ENCODE results near the gene NSFL1C. TPM values are rescaled to one million over a fixed set of nuclear protein-coding genes. Genes with fewer than 3 reads are reported as not detected.

NSFL1C gene
- total and polyA plus RNA-seq, 4 donors = 32.0 to 119 (median 84.1) TPM

GRCh38 chr20:1489325-1489724 is 22.7 kb upstream of the NSFL1C start:
- WGBS (ENCODE audit: insufficient coverage) = no CpG with 5 or more reads among the region's 2 CpGs
- no peak overlapping the region for H3K4me3 ChIP-seq (ENCODE audit: low read depth, low read length)

GRCh38 chr20:1486566-1486965 is 19.9 kb upstream of the NSFL1C start:
- WGBS (ENCODE audit: insufficient coverage) = no CpG with 5 or more reads among the region's 2 CpGs
- no peak overlapping the region for H3K27ac ChIP-seq (ENCODE audit: low read depth, low read length)

More at GRCh38 chr20:1489325-1489724, 22.7 kb upstream of the NSFL1C start:
- H3K9me3 ChIP-seq (ENCODE audit: control insufficient read depth, insufficient read depth, low read length) = no peaks in the 10 kb centered on the region
- H3K27me3 ChIP-seq (ENCODE audit: control insufficient read depth, insufficient read depth, low read length) = no peaks in the 10 kb centered on the region
- H3K4me1 ChIP-seq (ENCODE audit: control insufficient read depth, insufficient read depth, low read length) = no peaks in the 10 kb centered on the region
- no peak for DNase-seq (ENCODE audit: low read depth in 4 of 6, low spot score in 6 of 6)
- H3K27ac ChIP-seq (ENCODE audit: low read depth, low read length) = no peak overlapping the region
- H3K36me3 ChIP-seq (ENCODE audit: control insufficient read depth, insufficient read depth, low read length) = no peaks in the 10 kb centered on the region

GRCh38 chr20:1484438-1485116 is 17.9 kb upstream of the NSFL1C start:
- Histone ChIP-seq H3K4me3 (ENCODE audit: low read depth, low read length) (no peak overlapping the region), H3K27me3 (ENCODE audit: control insufficient read depth, insufficient read depth, low read length) (no peaks in the 10 kb centered on the region), H3K27ac (ENCODE audit: low read depth, low read length) (no peak overlapping the region), H3K36me3 (ENCODE audit: control insufficient read depth, insufficient read depth, low read length) (no peaks in the 10 kb centered on the region), H3K4me1 (ENCODE audit: control insufficient read depth, insufficient read depth, low read length) (no peaks in the 10 kb centered on the region), H3K9me3 (ENCODE audit: control insufficient read depth, insufficient read depth, low read length) (no peaks in the 10 kb centered on the region)
- 60% methylated on average over 1 of the region's 5 CpGs for WGBS (ENCODE audit: insufficient coverage)
- DNase-seq (ENCODE audit: low read depth in 4 of 6, low spot score in 6 of 6) = no peak

More at GRCh38 chr20:1486566-1486965, 19.9 kb upstream of the NSFL1C start:
- Histone ChIP-seq H3K36me3 (ENCODE audit: control insufficient read depth, insufficient read depth, low read length) (no peaks in the 10 kb centered on the region), H3K4me1 (ENCODE audit: control insufficient read depth, insufficient read depth, low read length) (no peaks in the 10 kb centered on the region), H3K27me3 (ENCODE audit: control insufficient read depth, insufficient read depth, low read length) (no peaks in the 10 kb centered on the region), H3K4me3 (ENCODE audit: low read depth, low read length) (no peak overlapping the region), H3K9me3 (ENCODE audit: control insufficient read depth, insufficient read depth, low read length) (no peaks in the 10 kb centered on the region)
- no peak for DNase-seq (ENCODE audit: low read depth in 4 of 6, low spot score in 6 of 6)

GRCh38 chr20:1479831-1480595 is 13.4 kb upstream of the NSFL1C start:
- no peaks in the 10 kb centered on the region for H3K36me3 ChIP-seq (ENCODE audit: control insufficient read depth, insufficient read depth, low read length)
- no peak for DNase-seq (ENCODE audit: low read depth in 4 of 6, low spot score in 6 of 6)
- no peaks in the 10 kb centered on the region for H3K9me3 ChIP-seq (ENCODE audit: control insufficient read depth, insufficient read depth, low read length)
- no peaks in the 10 kb centered on the region for H3K4me1 ChIP-seq (ENCODE audit: control insufficient read depth, insufficient read depth, low read length)
- H3K27me3 ChIP-seq (ENCODE audit: control insufficient read depth, insufficient read depth, low read length) = no peaks in the 10 kb centered on the region
- H3K27ac ChIP-seq (ENCODE audit: low read depth, low read length) = no peak overlapping the region
- WGBS (ENCODE audit: insufficient coverage) = 75% methylated on average over 8 of the region's 9 CpGs
- H3K4me3 ChIP-seq (ENCODE audit: low read depth, low read length) = no peak overlapping the region

GRCh38 chr20:1478566-1478965 is 11.9 kb upstream of the NSFL1C start:
- Histone ChIP-seq H3K36me3 (ENCODE audit: control insufficient read depth, insufficient read depth, low read length) (no peaks in the 10 kb centered on the region), H3K27me3 (ENCODE audit: control insufficient read depth, insufficient read depth, low read length) (no peaks in the 10 kb centered on the region), H3K4me3 (ENCODE audit: low read depth, low read length) (no peak overlapping the region), H3K9me3 (ENCODE audit: control insufficient read depth, insufficient read depth, low read length) (no peaks in the 10 kb centered on the region), H3K27ac (ENCODE audit: low read depth, low read length) (no peak overlapping the region), H3K4me1 (ENCODE audit: control insufficient read depth, insufficient read depth, low read length) (no peaks in the 10 kb centered on the region)
- WGBS (ENCODE audit: insufficient coverage) = 94% methylated on average over 4 of the region's 4 CpGs
- no peak for DNase-seq (ENCODE audit: low read depth in 4 of 6, low spot score in 6 of 6)

GRCh38 chr20:1477896-1478490 is 11.3 kb upstream of the NSFL1C start:
- no peaks in the 10 kb centered on the region for H3K36me3 ChIP-seq (ENCODE audit: control insufficient read depth, insufficient read depth, low read length)
- H3K4me3 ChIP-seq (ENCODE audit: low read depth, low read length) = no peak overlapping the region
- WGBS (ENCODE audit: insufficient coverage) = 87% methylated on average over 6 of the region's 7 CpGs
- H3K4me1 ChIP-seq (ENCODE audit: control insufficient read depth, insufficient read depth, low read length) = no peaks in the 10 kb centered on the region
- no peak for DNase-seq (ENCODE audit: low read depth in 4 of 6, low spot score in 6 of 6)
- H3K27ac ChIP-seq (ENCODE audit: low read depth, low read length) = no peak overlapping the region
- H3K9me3 ChIP-seq (ENCODE audit: control insufficient read depth, insufficient read depth, low read length) = no peaks in the 10 kb centered on the region
- H3K27me3 ChIP-seq (ENCODE audit: control insufficient read depth, insufficient read depth, low read length) = no peaks in the 10 kb centered on the region

- 82% methylated on average over 3 of the region's 4 CpGs for WGBS (ENCODE audit: insufficient coverage)
- H3K27me3 ChIP-seq (ENCODE audit: control insufficient read depth, insufficient read depth, low read length) = peaks cover 2% of the 10 kb centered on the region
- DNase-seq (ENCODE audit: low read depth in 4 of 6, low spot score in 6 of 6) = no peak
These were observed 8.4 kb upstream of the NSFL1C start for GRCh38 chr20:1474817-1475603.

GRCh38 chr20:1474325-1474724 is 7.7 kb upstream of the NSFL1C start:
- H3K27me3 ChIP-seq (ENCODE audit: control insufficient read depth, insufficient read depth, low read length) = peaks cover 2% of the 10 kb centered on the region
- H3K9me3 ChIP-seq (ENCODE audit: control insufficient read depth, insufficient read depth, low read length) = no peaks in the 10 kb centered on the region
- no peaks in the 10 kb centered on the region for H3K36me3 ChIP-seq (ENCODE audit: control insufficient read depth, insufficient read depth, low read length)
- no peak overlapping the region for H3K4me3 ChIP-seq (ENCODE audit: low read depth, low read length)
- H3K4me1 ChIP-seq (ENCODE audit: control insufficient read depth, insufficient read depth, low read length) = peaks cover 3% of the 10 kb centered on the region
- no peak overlapping the region for H3K27ac ChIP-seq (ENCODE audit: low read depth, low read length)
- no peak for DNase-seq (ENCODE audit: low read depth in 4 of 6, low spot score in 6 of 6)
- 97% methylated on average over 3 of the region's 8 CpGs for WGBS (ENCODE audit: insufficient coverage)

More at GRCh38 chr20:1474817-1475603, 8.4 kb upstream of the NSFL1C start:
- Histone ChIP-seq H3K4me3 (ENCODE audit: low read depth, low read length) (no peak overlapping the region), H3K27ac (ENCODE audit: low read depth, low read length) (no peak overlapping the region), H3K36me3 (ENCODE audit: control insufficient read depth, insufficient read depth, low read length) (no peaks in the 10 kb centered on the region), H3K9me3 (ENCODE audit: control insufficient read depth, insufficient read depth, low read length) (no peaks in the 10 kb centered on the region), H3K4me1 (ENCODE audit: control insufficient read depth, insufficient read depth, low read length) (no peaks in the 10 kb centered on the region)

All from spinal cord (tissue), 10 donors.